Endodermal cell (in vitro differentiated cells): ENCODE measurements around the gene HOXB1. TPM values are rescaled to one million over a fixed set of nuclear protein-coding genes. Genes with fewer than 3 reads are reported as not detected.
A peak's percentile ranks its signal among the peaks of the same experiment; 100 is the strongest.

Experiments
- DNase-seq: peaks from one replicate; pipeline ENCODE4 v3.0.0-alpha.2; 2017
- H3K27ac ChIP-seq: 2 replicates; pipeline ENCODE4 v1.5.1; 2013; ENCODE audit warnings: mild to moderate bottlenecking, low read depth, low read length, moderate library complexity
- H3K27me3 ChIP-seq: 2 replicates; pipeline ENCODE4 v1.6.1; 2013; ENCODE audit warnings: mild to moderate bottlenecking, low read length, moderate library complexity; ENCODE audit not compliant: insufficient read depth, control insufficient read depth, poor library complexity, severe bottlenecking
- H3K36me3 ChIP-seq: 2 replicates; pipeline ENCODE4 v1.7.0; 2013; ENCODE audit warnings: mild to moderate bottlenecking, low read length, moderate library complexity; ENCODE audit not compliant: control insufficient read depth, insufficient read depth
- H3K4me1 ChIP-seq: one replicate; pipeline ENCODE4 v1.7.0; 2013; ENCODE audit warnings: low read length; ENCODE audit not compliant: control insufficient read depth, insufficient read depth
- H3K4me3 ChIP-seq: 2 replicates; pipeline ENCODE4 v1.5.1; 2013; ENCODE audit warnings: mild to moderate bottlenecking, low read length, moderate library complexity
- H3K9ac ChIP-seq: 2 replicates; pipeline ENCODE4 v1.6.1; 2013; ENCODE audit warnings: mild to moderate bottlenecking, low read length, moderate library complexity; ENCODE audit not compliant: poor library complexity, severe bottlenecking; ENCODE audit errors: extremely low read depth
- H3K9me3 ChIP-seq: 2 replicates; pipeline ENCODE4 v1.6.1; 2013; ENCODE audit warnings: mild to moderate bottlenecking, low read length, moderate library complexity; ENCODE audit not compliant: control insufficient read depth
- H3K27ac Mint-ChIP-seq: 2 replicates; pipeline ENCODE4 v1.8.0; 2020; ENCODE audit warnings: mixed read lengths
- H3K27me3 Mint-ChIP-seq: 2 replicates; pipeline ENCODE4 v1.8.0; 2021; ENCODE audit warnings: mild to moderate bottlenecking, mixed read lengths; ENCODE audit not compliant: insufficient read depth
- H3K36me3 Mint-ChIP-seq: 2 replicates; pipeline ENCODE4 v1.8.0; 2020; ENCODE audit warnings: low read depth, mixed read lengths
- H3K4me1 Mint-ChIP-seq: 2 replicates; pipeline ENCODE4 v1.8.0; 2020; ENCODE audit warnings: mixed read lengths
- H3K4me3 Mint-ChIP-seq: 2 replicates; pipeline ENCODE4 v1.8.0; 2020; ENCODE audit warnings: mild to moderate bottlenecking, moderate library complexity, mixed read lengths
- H3K9me3 Mint-ChIP-seq: 2 replicates; pipeline ENCODE4 v1.8.0; 2020; ENCODE audit warnings: mild to moderate bottlenecking, mixed read lengths
- WGBS, 2 experiments: methylation state at CpG; one replicate each; pipeline versions ENCODE4 v1.1.5 to v1.1.7; 2013; ENCODE audit warnings: missing lambda C conversion rate in 2 of 2, mixed read lengths in 1 of 2; ENCODE audit not compliant: insufficient coverage in 1 of 2, insufficient read length in 1 of 2; 5-methylcytosine and 5-hydroxymethylcytosine counted together
- long read RNA-seq, 4 experiments: library from polyadenylated mRNA in 2 of 4; library from RNA in 1 of 4; library from capped mRNA in 1 of 4; stranded (forward) in 3 of 4; unstranded in 1 of 4; transcript quantifications; one replicate each; pipeline ENCODE4 v2.0.0, GENCODE V29; 2020 to 2021; ENCODE audit warnings: inconsistent platforms in 1 of 4
- polyA plus RNA-seq, 2 experiments: library from polyadenylated mRNA; stranded (reverse); fragments of 50-300 nt; gene quantifications; one replicate each; pipeline ENCODE4 v1.2.3, GENCODE V29; 2013
- total RNA-seq, 2 donors: library from RNA; stranded (reverse); fragmentation: NEBNext Ultra II Directional in 1 of 2; extraction: Animal tissue kit (Norgen Biotek cat#: 25700) in 1 of 2; gene quantifications; 2 replicates in 1 of 2; 3 replicates in 1 of 2; pipeline ENCODE4 v1.2.1, GENCODE V29; 2021
- TF ChIP-seq, protein P1 (sequence below): fragments of 200-600 bp; sonication (generic); conservative IDR thresholded peaks from 2 replicates; pipeline ENCODE4 v1.5.0; 2021; ENCODE audit warnings: antibody characterized with exemption, mild to moderate bottlenecking

The HOXB1 gene
- not detected for total RNA-seq
- polyA plus RNA-seq (2013, experiment 1 of 2) = 27.1 TPM
- polyA plus RNA-seq (2013, experiment 2 of 2) = 28.3 TPM
- long read RNA-seq, experiment 1 = 0 reads
- long read RNA-seq, experiment 2 = 0 reads
- long read RNA-seq, experiment 3 = 0 reads
- long read RNA-seq, experiment 4 = 0 reads

DNA sequence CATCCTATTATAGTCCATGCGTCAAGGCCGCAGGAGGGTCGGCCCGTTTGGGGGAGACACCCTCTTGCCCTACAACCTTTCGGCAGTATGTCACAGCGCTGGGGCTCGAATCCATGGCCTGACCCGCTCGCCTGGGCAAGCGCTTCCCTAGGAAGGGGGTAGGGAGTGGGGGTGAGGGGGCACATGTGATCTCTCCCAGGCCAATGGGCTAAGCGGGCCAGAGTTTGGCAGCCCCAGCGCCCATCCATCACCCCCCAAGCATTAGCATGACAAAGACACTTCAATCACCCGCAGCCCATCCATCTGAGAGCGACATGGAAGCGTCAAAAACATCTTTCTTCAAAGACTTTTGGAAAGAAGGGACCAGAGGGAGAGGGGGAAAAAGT is at the start of gene HOXB1:
Gene HOXB1, minus strand, starts transcription at position 125 of the 386 bp plus-strand sequence. Its CDS starts 107 bp downstream, at position 18.
- Histone ChIP-seq H3K4me3 (no peak within 1 kb of the TSS), H3K9me3 (no peaks in the 10 kb centered on the region), H3K27ac (peak within 1 kb of the TSS; percentile 76), H3K36me3 (no peaks in the 10 kb centered on the region), H3K27me3 (peaks cover 75% of the 10 kb centered on the region), H3K9ac (no peak within 1 kb of the TSS), H3K4me1 (no peaks in the 10 kb centered on the region)
- DNase-seq = peak; percentile 89
- Mint-ChIP-seq H3K27ac (no peak within 1 kb of the TSS), H3K27me3 (peaks cover 93% of the 10 kb centered on the region), H3K9me3 (no peaks in the 10 kb centered on the region), H3K4me1 (peaks cover 18% of the 10 kb centered on the region), H3K36me3 (no peaks in the 10 kb centered on the region), H3K4me3 (no peak within 1 kb of the TSS)
- TF ChIP-seq, protein P1, sequence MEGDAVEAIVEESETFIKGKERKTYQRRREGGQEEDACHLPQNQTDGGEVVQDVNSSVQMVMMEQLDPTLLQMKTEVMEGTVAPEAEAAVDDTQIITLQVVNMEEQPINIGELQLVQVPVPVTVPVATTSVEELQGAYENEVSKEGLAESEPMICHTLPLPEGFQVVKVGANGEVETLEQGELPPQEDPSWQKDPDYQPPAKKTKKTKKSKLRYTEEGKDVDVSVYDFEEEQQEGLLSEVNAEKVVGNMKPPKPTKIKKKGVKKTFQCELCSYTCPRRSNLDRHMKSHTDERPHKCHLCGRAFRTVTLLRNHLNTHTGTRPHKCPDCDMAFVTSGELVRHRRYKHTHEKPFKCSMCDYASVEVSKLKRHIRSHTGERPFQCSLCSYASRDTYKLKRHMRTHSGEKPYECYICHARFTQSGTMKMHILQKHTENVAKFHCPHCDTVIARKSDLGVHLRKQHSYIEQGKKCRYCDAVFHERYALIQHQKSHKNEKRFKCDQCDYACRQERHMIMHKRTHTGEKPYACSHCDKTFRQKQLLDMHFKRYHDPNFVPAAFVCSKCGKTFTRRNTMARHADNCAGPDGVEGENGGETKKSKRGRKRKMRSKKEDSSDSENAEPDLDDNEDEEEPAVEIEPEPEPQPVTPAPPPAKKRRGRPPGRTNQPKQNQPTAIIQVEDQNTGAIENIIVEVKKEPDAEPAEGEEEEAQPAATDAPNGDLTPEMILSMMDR = no peak
- 20 to 40% methylated on average over 2 to 13 of the region's 15 CpGs for WGBS, 2 experiments

DNA sequence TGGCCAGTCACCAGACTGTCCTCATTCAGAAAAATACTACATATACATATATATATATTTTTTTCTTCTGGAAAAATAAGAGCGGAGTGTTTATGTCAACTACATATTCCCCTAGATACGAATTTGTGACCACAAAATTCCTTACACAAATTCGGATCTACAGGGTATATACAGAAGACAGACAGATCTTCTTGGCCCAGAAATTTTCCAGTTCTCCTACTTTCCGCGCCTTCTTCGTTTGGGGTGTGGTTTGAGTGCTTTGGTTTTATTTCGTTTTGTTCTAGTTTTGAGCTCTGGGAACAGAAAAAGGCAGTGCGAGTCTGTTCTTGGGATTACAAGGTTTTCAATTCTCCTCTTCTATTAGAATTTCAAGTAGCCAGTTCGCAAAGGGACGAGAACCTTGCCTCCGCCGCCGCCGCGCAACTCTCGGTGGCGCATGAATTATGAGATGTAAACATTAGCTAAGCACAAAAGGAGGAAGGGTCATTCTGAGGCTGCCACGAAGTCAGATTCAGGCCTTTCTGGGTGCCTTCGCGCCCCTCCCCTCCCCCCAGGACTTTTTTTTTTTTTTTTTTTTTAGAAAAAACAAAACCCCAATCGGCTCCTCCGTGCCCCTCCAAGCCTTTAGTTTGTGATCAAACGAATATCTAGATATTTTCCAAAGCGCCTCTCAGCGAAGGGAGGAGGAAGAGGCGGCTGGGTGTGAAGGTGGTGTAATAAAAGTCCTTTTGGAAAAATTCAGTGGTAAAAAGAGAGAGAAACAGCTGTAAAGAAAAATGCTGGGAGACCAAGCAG is 49.1 kb upstream of the HOXB1 start:
- Mint-ChIP-seq H3K4me3 (no peak overlapping the region), H3K36me3 (no peaks in the 10 kb centered on the region), H3K9me3 (no peaks in the 10 kb centered on the region), H3K27me3 (peaks cover 82% of the 10 kb centered on the region), H3K4me1 (peaks cover 7% of the 10 kb centered on the region), H3K27ac (no peak overlapping the region)
- Histone ChIP-seq H3K27me3 (peaks cover 99% of the 10 kb centered on the region), H3K4me1 (peaks cover 3% of the 10 kb centered on the region), H3K9ac (no peak overlapping the region), H3K4me3 (no peak overlapping the region), H3K36me3 (no peaks in the 10 kb centered on the region), H3K9me3 (no peaks in the 10 kb centered on the region), H3K27ac (no peak overlapping the region)
- 6 to 20% methylated on average over 1 to 25 of the region's 26 CpGs for WGBS, 2 experiments
- TF ChIP-seq, protein P1 = no peak
- DNase-seq = no peak

DNA sequence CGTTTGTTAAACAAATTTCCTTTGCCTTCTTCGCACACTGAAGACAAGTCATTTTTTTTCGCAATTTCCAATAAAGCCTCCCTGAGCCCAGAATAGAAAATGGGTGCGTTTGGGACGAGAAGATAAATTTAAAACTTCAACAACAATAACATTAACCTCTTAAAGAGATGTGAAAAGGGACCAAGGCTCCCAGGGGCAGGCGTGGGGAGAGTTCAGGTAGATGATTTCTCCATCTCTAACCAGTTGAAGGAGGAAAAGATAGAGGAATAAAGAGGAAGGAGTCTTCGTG is 48.6 kb upstream of the HOXB1 start:
- Mint-ChIP-seq H3K9me3 (no peaks in the 10 kb centered on the region), H3K4me1 (peaks cover 5% of the 10 kb centered on the region), H3K36me3 (no peaks in the 10 kb centered on the region), H3K27ac (no peak overlapping the region), H3K4me3 (no peak overlapping the region), H3K27me3 (peaks cover 77% of the 10 kb centered on the region)
- DNase-seq = no peak
- TF ChIP-seq, protein P1 = no peak
- Histone ChIP-seq H3K9me3 (no peaks in the 10 kb centered on the region), H3K27me3 (peaks cover 99% of the 10 kb centered on the region), H3K27ac (no peak overlapping the region), H3K4me3 (no peak overlapping the region), H3K4me1 (peaks cover 3% of the 10 kb centered on the region), H3K36me3 (no peaks in the 10 kb centered on the region), H3K9ac (no peak overlapping the region)
- WGBS, 2 experiments = 0 to 6% methylated on average over 2 to 6 of the region's 7 CpGs
